Endothelial cell of umbilical vein (primary cell): ENCODE measurements around the gene ZNF471. TPM values are rescaled to one million over a fixed set of nuclear protein-coding genes. Genes with fewer than 3 reads are reported as not detected.

Experiments
- BruUV-seq: library from RNA; stranded (reverse); fragments of 400-500 nt; replicated peaks from 2 replicates; lab custom pipeline; 2021; lab: Mats Ljungman, UMichigan
- CTCF ChIA-PET: fragments of 300-600, 350-600 bp; sonication (Branson Sonifier 250); formaldehyde crosslinking; loops from one replicate; lab custom pipeline; 2021; ENCODE audit warnings: antibody characterized with exemption, inconsistent platforms; lab: Charles Lee
- POLR2A ChIA-PET: fragments of 300-600, 350-600 bp; sonication (Branson Sonifier 250); formaldehyde crosslinking; loops from one replicate; lab custom pipeline; 2021; ENCODE audit warnings: antibody characterized with exemption, inconsistent platforms; lab: Charles Lee
- DNase-seq: peaks from one replicate; pipeline ENCODE4 v3.0.0-alpha.2; 2011; ENCODE audit warnings: low read depth, low spot score
- FAIRE-seq: peaks from 2 replicates; lab custom pipeline; 2011; peaks lifted over from hg19 to GRCh38; lab: Jason Lieb, UNC
- H2AFZ ChIP-seq: 2 replicates; pipeline ENCODE4 v1.6.0; 2012; ENCODE audit warnings: low read depth, low read length, control low read depth, inconsistent platforms
- H3K27ac ChIP-seq: 2 replicates; pipeline ENCODE4 v1.5.1; 2011; ENCODE audit warnings: low read depth, mild to moderate bottlenecking, control low read depth, low read length, moderate library complexity; ENCODE audit not compliant: insufficient read depth
- H3K27me3 ChIP-seq, 2 experiments: 2 replicates each; pipeline versions ENCODE4 v1.6.0 to v1.6.1; 2011; ENCODE audit warnings: low read length in 2 of 2, mixed read lengths in 1 of 2; ENCODE audit not compliant: control insufficient read depth in 2 of 2, insufficient read depth in 2 of 2
- H3K36me3 ChIP-seq, 2 experiments: 2 replicates in 1 of 2; 3 replicates in 1 of 2; pipeline ENCODE4 v1.5.1; 2011; ENCODE audit warnings: low read length in 2 of 2, mild to moderate bottlenecking in 1 of 2, moderate library complexity in 1 of 2; ENCODE audit not compliant: control insufficient read depth in 2 of 2, insufficient read depth in 2 of 2; ENCODE audit errors: extremely low read depth in 1 of 2
- H3K4me1 ChIP-seq: 3 replicates; pipeline ENCODE4 v1.5.1; 2011; ENCODE audit warnings: mild to moderate bottlenecking, low read length; ENCODE audit not compliant: control insufficient read depth, insufficient read depth; ENCODE audit errors: extremely low read depth
- H3K4me2 ChIP-seq: 2 replicates; pipeline ENCODE4 v1.6.1; 2011; ENCODE audit warnings: low read length, control low read depth, mixed read lengths; ENCODE audit not compliant: insufficient read depth
- H3K4me3 ChIP-seq, 3 experiments: fragments of 200-600 bp in 1 of 3; sonication (generic), shearing (Covaris generic) in 1 of 3; replicated peaks in 1 of 3; 2 replicates each; pipeline ENCODE4 v1.5.1; 2011 to 2016; ENCODE audit warnings: control low read depth in 3 of 3, low read length in 3 of 3, mild to moderate bottlenecking in 2 of 3, inconsistent platforms in 1 of 3, low read depth in 1 of 3, moderate library complexity in 1 of 3; ENCODE audit not compliant: insufficient read depth in 1 of 3
- H3K79me2 ChIP-seq: 2 replicates; pipeline ENCODE4 v1.6.0; 2012; ENCODE audit warnings: low read length, inconsistent platforms; ENCODE audit not compliant: control insufficient read depth, insufficient read depth
- H3K9ac ChIP-seq: replicated peaks from 2 replicates; pipeline ENCODE3; 2011; ENCODE audit warnings: low read length, control low read depth; ENCODE audit not compliant: insufficient read depth; ENCODE audit errors: extremely low read depth
- H3K9me1 ChIP-seq: replicated peaks from 3 replicates; pipeline ENCODE4 v1.6.0; 2011; ENCODE audit warnings: mild to moderate bottlenecking, low read length; ENCODE audit not compliant: control insufficient read depth, insufficient read depth; ENCODE audit errors: extremely low read depth
- H3K9me3 ChIP-seq: replicated peaks from 2 replicates; pipeline ENCODE4 v1.5.1; 2012; ENCODE audit warnings: low read length, inconsistent platforms; ENCODE audit not compliant: control insufficient read depth, insufficient read depth
- H4K20me1 ChIP-seq: replicated peaks from 2 replicates; pipeline ENCODE3; 2011; ENCODE audit warnings: mild to moderate bottlenecking, low read length; ENCODE audit not compliant: control insufficient read depth, insufficient read depth; ENCODE audit errors: extremely low read depth
- EZH2 ChIP-seq: IDR thresholded peaks from 2 replicates; pipeline ENCODE4 v1.6.1; 2012; ENCODE audit warnings: borderline replicate concordance, low read depth, mild to moderate bottlenecking, moderate library complexity, low read length, inconsistent platforms; ENCODE audit not compliant: severe bottlenecking
- FOS ChIP-seq: IDR thresholded peaks from 2 replicates; pipeline ENCODE4 v1.6.1; 2011; ENCODE audit warnings: mild to moderate bottlenecking, low read length, moderate library complexity, borderline replicate concordance; ENCODE audit not compliant: insufficient read depth
- GATA2 ChIP-seq: IDR thresholded peaks from 2 replicates; pipeline ENCODE4 v1.7.0; 2011; ENCODE audit warnings: low read depth, mild to moderate bottlenecking, moderate library complexity, mixed read lengths, low read length; ENCODE audit not compliant: insufficient read length, insufficient read depth
- JUN ChIP-seq: IDR thresholded peaks from 2 replicates; pipeline ENCODE4 v1.6.1; 2011; ENCODE audit warnings: borderline replicate concordance, low read depth; ENCODE audit not compliant: insufficient read length, insufficient read depth
- MYC ChIP-seq: IDR thresholded peaks from one replicate; pipeline ENCODE4 v1.6.1; 2011; ENCODE audit warnings: mild to moderate bottlenecking, low read depth, low read length
- POLR2A ChIP-seq: IDR thresholded peaks from 2 replicates; pipeline ENCODE4 v1.6.1; 2012; ENCODE audit warnings: low read depth, mild to moderate bottlenecking, control low read depth, low read length
- POLR2AphosphoS5 ChIP-seq: IDR thresholded peaks from 2 replicates; pipeline ENCODE4 v1.6.1; 2012; ENCODE audit warnings: low read depth, mild to moderate bottlenecking, control low read depth, low read length, moderate library complexity; ENCODE audit not compliant: insufficient read depth
- dilution Hi-C: fragments of 300-500 bp; cut with MboI; formaldehyde crosslinking; loops from one replicate; pipeline ENCODE4 v1.15.0; 2019; ENCODE audit warnings: low sequenced_read_pairs; ENCODE audit not compliant: extremely low pct_ligation_motif_present
- intact Hi-C: fragments of 100-400 bp; cut with micrococcal nuclease; formaldehyde crosslinking; loops from one replicate; pipeline ENCODE4 v1.10.0; 2022
- polyA plus RNA-seq, 4 experiments: library from polyadenylated mRNA; depleted of rRNA in 3 of 4; stranded (reverse) in 3 of 4; unstranded in 1 of 4; fragments of >200 nt; gene quantifications; 2 replicates each; pipeline versions ENCODE4 v1.2.1 to v1.2.3, GENCODE V29; 2011 to 2012; ENCODE audit warnings: missing spikeins in 1 of 4
- total RNA-seq: library from RNA; stranded (reverse); gene quantifications from 2 replicates; pipeline ENCODE4 v1.2.3, GENCODE V29; 2021
- TF ChIP-seq, protein P1 (sequence below), 2 donors: IDR thresholded peaks; 1 replicate in 1 of 2; 2 replicates in 1 of 2; pipeline ENCODE4 v1.5.1; 2011; ENCODE audit warnings: low read length in 2 of 2, mild to moderate bottlenecking in 2 of 2, moderate library complexity in 2 of 2, control low read depth in 1 of 2, inconsistent platforms in 1 of 2, low read depth in 1 of 2; ENCODE audit not compliant: insufficient read depth in 1 of 2; ENCODE audit errors: extremely low read depth in 1 of 2

The ZNF471 gene
- total and polyA plus RNA-seq, 2 donors (not counting 3 experiments of a cell fraction or from before 2014, with no cell fraction given): 0.92 to 3.1 TPM

DNA sequence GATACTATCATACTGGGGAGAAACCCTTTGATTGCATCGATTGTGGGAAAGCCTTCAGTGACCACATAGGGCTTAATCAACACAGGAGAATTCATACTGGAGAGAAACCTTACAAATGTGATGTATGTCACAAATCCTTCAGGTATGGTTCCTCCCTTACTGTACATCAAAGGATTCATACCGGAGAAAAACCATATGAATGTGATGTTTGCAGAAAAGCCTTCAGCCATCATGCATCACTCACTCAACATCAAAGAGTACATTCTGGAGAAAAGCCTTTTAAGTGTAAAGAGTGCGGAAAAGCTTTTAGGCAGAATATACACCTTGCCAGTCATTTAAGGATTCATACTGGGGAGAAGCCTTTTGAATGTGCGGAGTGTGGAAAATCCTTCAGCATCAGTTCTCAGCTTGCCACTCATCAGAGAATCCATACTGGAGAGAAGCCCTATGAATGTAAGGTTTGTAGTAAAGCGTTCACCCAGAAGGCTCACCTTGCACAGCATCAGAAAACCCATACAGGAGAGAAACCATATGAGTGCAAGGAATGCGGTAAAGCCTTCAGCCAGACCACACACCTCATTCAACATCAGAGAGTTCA is 46.7 kb downstream of the ZNF471 start:
- no peak overlapping the region for H3K27ac ChIP-seq
- TF ChIP-seq MYC: no peak
- no peak for TF ChIP-seq GATA2
- peaks cover 17% of the 10 kb centered on the region for H3K9me3 ChIP-seq
- H3K36me3 ChIP-seq: peaks cover 11% of the 10 kb centered on the region in 2 experiments
- H3K27me3 ChIP-seq: no peaks in the 10 kb centered on the region
- FAIRE-seq (no peak), DNase-seq (no peak)
- H3K4me1 ChIP-seq: no peaks in the 10 kb centered on the region
- no peak overlapping the region for H3K9ac ChIP-seq
- H4K20me1 ChIP-seq: no peaks in the 10 kb centered on the region
- H3K4me2 ChIP-seq: no peak overlapping the region
- CTCF ChIA-PET: no interaction called here
- dilution Hi-C loops (no loop called here), intact Hi-C loops (no loop called here)
- POLR2A ChIA-PET: no interaction called here
- H3K9me1 ChIP-seq: no peaks in the 10 kb centered on the region
- BruUV-seq: no TSS peak
- no peak overlapping the region for H3K4me3 ChIP-seq
- H2AFZ ChIP-seq: no peak overlapping the region
- no peaks in the 10 kb centered on the region for H3K79me2 ChIP-seq

DNA sequence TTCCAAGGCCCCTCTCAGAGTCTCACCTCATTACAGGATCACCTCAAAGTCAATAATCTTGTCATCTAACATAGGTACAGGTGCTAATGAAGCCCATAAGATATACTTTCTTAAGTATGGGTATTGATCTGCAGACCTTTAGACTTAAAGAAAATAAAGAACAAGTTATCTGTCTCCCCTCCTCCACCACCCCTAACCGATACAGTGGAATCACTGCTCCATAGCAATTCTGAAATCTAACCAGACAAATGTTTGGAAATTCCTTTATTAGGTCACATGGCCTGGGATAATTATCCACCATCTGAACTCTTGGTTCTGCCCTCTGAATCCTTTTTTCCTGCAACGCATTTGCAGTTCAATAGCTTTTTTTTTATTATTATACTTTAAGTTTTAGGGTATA is 55.1 kb downstream of the ZNF471 start:
- no peak overlapping the region for H3K4me2 ChIP-seq
- intact Hi-C loops (loop anchor here (10.0 kb wide), 1 partner anchor 158 kb away; the partner anchor contains the start of gene ZNF583), dilution Hi-C loops (no loop called here)
- ChIA-PET POLR2A (no interaction called here), CTCF (no interaction called here)
- H3K79me2 ChIP-seq: no peaks in the 10 kb centered on the region
- no peaks in the 10 kb centered on the region for H3K9me3 ChIP-seq
- no peaks in the 10 kb centered on the region for H4K20me1 ChIP-seq
- DNase-seq (no peak), FAIRE-seq (no peak)
- no peaks in the 10 kb centered on the region for H3K36me3 ChIP-seq
- no peaks in the 10 kb centered on the region for H3K27me3 ChIP-seq
- no peak for TF ChIP-seq MYC
- TF ChIP-seq GATA2: no peak
- TF ChIP-seq POLR2A: no peak
- no peak for TF ChIP-seq POLR2AphosphoS5
- no peak for TF ChIP-seq EZH2
- no peak for TF ChIP-seq FOS
- TF ChIP-seq JUN: no peak
- TF ChIP-seq, protein P1, sequence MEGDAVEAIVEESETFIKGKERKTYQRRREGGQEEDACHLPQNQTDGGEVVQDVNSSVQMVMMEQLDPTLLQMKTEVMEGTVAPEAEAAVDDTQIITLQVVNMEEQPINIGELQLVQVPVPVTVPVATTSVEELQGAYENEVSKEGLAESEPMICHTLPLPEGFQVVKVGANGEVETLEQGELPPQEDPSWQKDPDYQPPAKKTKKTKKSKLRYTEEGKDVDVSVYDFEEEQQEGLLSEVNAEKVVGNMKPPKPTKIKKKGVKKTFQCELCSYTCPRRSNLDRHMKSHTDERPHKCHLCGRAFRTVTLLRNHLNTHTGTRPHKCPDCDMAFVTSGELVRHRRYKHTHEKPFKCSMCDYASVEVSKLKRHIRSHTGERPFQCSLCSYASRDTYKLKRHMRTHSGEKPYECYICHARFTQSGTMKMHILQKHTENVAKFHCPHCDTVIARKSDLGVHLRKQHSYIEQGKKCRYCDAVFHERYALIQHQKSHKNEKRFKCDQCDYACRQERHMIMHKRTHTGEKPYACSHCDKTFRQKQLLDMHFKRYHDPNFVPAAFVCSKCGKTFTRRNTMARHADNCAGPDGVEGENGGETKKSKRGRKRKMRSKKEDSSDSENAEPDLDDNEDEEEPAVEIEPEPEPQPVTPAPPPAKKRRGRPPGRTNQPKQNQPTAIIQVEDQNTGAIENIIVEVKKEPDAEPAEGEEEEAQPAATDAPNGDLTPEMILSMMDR (IDR thresholded peaks at IDR 0.05; ENCODE audit: extremely low read depth in 1 of 2, insufficient read depth in 1 of 2, low read depth in 1 of 2, low read length in 2 of 2): no peak
- BruUV-seq: no TSS peak
- no peak overlapping the region for H3K4me3 ChIP-seq
- H2AFZ ChIP-seq: no peak overlapping the region
- H3K9ac ChIP-seq: no peak overlapping the region
- peaks cover under 1% of the 10 kb centered on the region for H3K4me1 ChIP-seq
- no peaks in the 10 kb centered on the region for H3K9me1 ChIP-seq
- H3K27ac ChIP-seq: no peak overlapping the region
